GM23248 (cell line): ENCODE measurements around the gene ZNF627. TPM values are rescaled to one million over a fixed set of nuclear protein-coding genes. Genes with fewer than 3 reads are reported as not detected.
A peak's percentile ranks its signal among the peaks of the same experiment; 100 is the strongest.
"Not testable (repeated sequence)": the region's sequence is repeated elsewhere in the genome, so short reads cannot be mapped to it uniquely, and the experiment has no call there.

ENCODE experiments used
- DNase-seq: peaks from one replicate; pipeline ENCODE4 v3.0.0-alpha.2; 2015
- H2AFZ ChIP-seq: fragments of 200-600 bp; sonication (generic); 2 replicates; pipeline ENCODE4 v1.6.1; 2016; ENCODE audit warnings: antibody characterized with exemption
- H3F3A ChIP-seq: fragments of 200-600 bp; sonication (generic); 2 replicates; pipeline ENCODE4 v1.6.1; 2016; ENCODE audit warnings: mild to moderate bottlenecking, antibody characterized with exemption, mixed run types; ENCODE audit not compliant: insufficient read depth
- H3K27ac ChIP-seq: fragments of 200-600 bp; sonication (generic); 2 replicates; pipeline ENCODE4 v1.5.1; 2016; ENCODE audit warnings: mild to moderate bottlenecking
- H3K27me3 ChIP-seq: fragments of 200-600 bp; sonication (generic); replicated peaks from 2 replicates; pipeline ENCODE4 v1.6.1; 2016; ENCODE audit warnings: mild to moderate bottlenecking; ENCODE audit not compliant: insufficient read depth
- H3K36me3 ChIP-seq: fragments of 200-600 bp; sonication (generic); 2 replicates; pipeline ENCODE4 v1.6.1; 2016; ENCODE audit warnings: low read depth, mild to moderate bottlenecking
- H3K4me1 ChIP-seq: fragments of 200-600 bp; sonication (generic); 2 replicates; pipeline ENCODE4 v1.6.1; 2016; ENCODE audit warnings: mild to moderate bottlenecking; ENCODE audit not compliant: insufficient read depth
- H3K4me2 ChIP-seq: fragments of 200-600 bp; sonication (generic); one replicate; pipeline ENCODE4 v1.6.1; 2016; ENCODE audit warnings: mild to moderate bottlenecking; ENCODE audit not compliant: unreplicated experiment
- H3K4me3 ChIP-seq: fragments of 200-600 bp; sonication (generic); 2 replicates; pipeline ENCODE4 v1.5.1; 2016; ENCODE audit warnings: mild to moderate bottlenecking
- H3K79me2 ChIP-seq: fragments of 200-600 bp; sonication (generic); 2 replicates; pipeline ENCODE4 v1.6.1; 2016; ENCODE audit warnings: mild to moderate bottlenecking; ENCODE audit not compliant: insufficient read depth
- H3K9ac ChIP-seq: fragments of 200-600 bp; sonication (generic); 2 replicates; pipeline ENCODE4 v1.6.1; 2016; ENCODE audit warnings: mild to moderate bottlenecking
- H3K9me2 ChIP-seq: fragments of 200-600 bp; sonication (generic); 2 replicates; pipeline ENCODE4 v1.6.1; 2016; ENCODE audit warnings: mixed run types, mild to moderate bottlenecking, moderate library complexity; ENCODE audit not compliant: insufficient read depth
- H3K9me3 ChIP-seq: fragments of 200-600 bp; sonication (generic); one replicate; pipeline ENCODE4 v1.6.1; 2017; ENCODE audit warnings: low read depth
- H4K20me1 ChIP-seq: fragments of 200-600 bp; sonication (generic); 2 replicates; pipeline ENCODE4 v1.6.0; 2016; ENCODE audit not compliant: insufficient read depth
- EZH2 ChIP-seq: fragments of 200-600 bp; sonication (generic); IDR thresholded peaks from 2 replicates; pipeline ENCODE4 v1.6.1; 2018; ENCODE audit warnings: antibody characterized with exemption, mild to moderate bottlenecking; ENCODE audit not compliant: insufficient read depth, poor library complexity, severe bottlenecking
- EZH2phosphoT487 ChIP-seq: fragments of 200-600 bp; sonication (generic); IDR thresholded peaks from 2 replicates; pipeline ENCODE4 v1.6.1; 2018; ENCODE audit warnings: antibody characterized with exemption, moderate library complexity, mild to moderate bottlenecking, low read depth; ENCODE audit not compliant: insufficient read depth
- WGBS, 2 experiments: methylation state at CpG; one replicate each; pipeline ENCODE4 v1.1.6; 2015 to 2017; ENCODE audit warnings: low lambda C conversion rate in 2 of 2, low coverage in 1 of 2; ENCODE audit errors: missing lambda C conversion rate in 2 of 2; 5-methylcytosine and 5-hydroxymethylcytosine counted together
- in situ Hi-C: fragments of 300-500 bp; cut with MboI; formaldehyde crosslinking; loops from 2 replicates; pipeline ENCODE4 v1.15.0; 2020
- polyA plus RNA-seq: library from polyadenylated mRNA; unstranded; fragments of >200 nt; fragmentation: Nextera tagmentation; extraction: Ambion mirVana; gene quantifications from 2 replicates; pipeline ENCODE4 v1.2.1, GENCODE V29; 2016
- total RNA-seq: library from RNA; depleted of rRNA; stranded (reverse); fragments of >200 nt; shearing (Covaris generic); gene quantifications from 2 replicates; pipeline ENCODE4 v1.2.3, GENCODE V29; 2014

Gene ZNF627
- total and polyA plus RNA-seq, 2 experiments from 2014 or later = 7.7 to 13.8 TPM

GRCh38 chr19:11556634-11557420 is 40.5 kb upstream of the ZNF627 start:
- in situ Hi-C loops = no loop called here
- Histone ChIP-seq H3K4me3 (no peak overlapping the region), H3K4me1 (peaks cover 5% of the 10 kb centered on the region), H3K79me2 (peaks cover 47% of the 10 kb centered on the region), H3K9me3 (no peaks in the 10 kb centered on the region), H3K9ac (no peak overlapping the region; the same call in 1 of the 2 replicates), H3K4me2 (no peak overlapping the region), H2AFZ (no peak overlapping the region), H3F3A (peaks cover 3% of the 10 kb centered on the region; the same call in 1 of the 2 replicates), H3K9me2 (no peaks in the 10 kb centered on the region), H3K27ac (no peak overlapping the region), H3K36me3 (no peaks in the 10 kb centered on the region), H3K27me3 (no peaks in the 10 kb centered on the region), H4K20me1 (no peaks in the 10 kb centered on the region)
- DNase-seq = no peak
- 77 to 83% methylated on average over 4 of the region's 4 CpGs for WGBS, 2 experiments
- no peak for TF ChIP-seq EZH2
- no peak for TF ChIP-seq EZH2phosphoT487

- Histone ChIP-seq H3K36me3 (no peaks in the 10 kb centered on the region), H3K27me3 (no peaks in the 10 kb centered on the region), H3K4me3 (peak within 1 kb of the TSS; percentile 85), H4K20me1 (no peaks in the 10 kb centered on the region), H2AFZ (peak within 1 kb of the TSS; percentile 91), H3F3A (peaks cover 3% of the 10 kb centered on the region; the same call in 1 of the 2 replicates), H3K9me2 (no peaks in the 10 kb centered on the region), H3K4me1 (peaks cover 5% of the 10 kb centered on the region), H3K27ac (0 out of 2 replicates have a peak within 1 kb of the TSS, but pooled peaks have one; percentile 6), H3K79me2 (peaks cover 47% of the 10 kb centered on the region), H3K4me2 (peak within 1 kb of the TSS; percentile 82), H3K9me3 (no peaks in the 10 kb centered on the region), H3K9ac (peak within 1 kb of the TSS; percentile 80)
- in situ Hi-C loops = no loop called here
- WGBS, 2 experiments = 3% methylated on average over 55 of the region's 57 CpGs
- TF ChIP-seq EZH2phosphoT487 (no peak), EZH2 (no peak)
- peak; percentile 100 for DNase-seq
These were observed 38.1 kb upstream of the ZNF627 start, which contains the start of gene ELOF1 for GRCh38 chr19:11558881-11559828. Gene ELOF1, minus strand, starts transcription at chr19:11559230. Its CDS starts 4,883 bp downstream, at chr19:11554347.

- H2AFZ ChIP-seq = no peak overlapping the region
- no peak overlapping the region for H3K9ac ChIP-seq
- H3K27me3 ChIP-seq = no peaks in the 10 kb centered on the region
- H3K4me3 ChIP-seq = peak overlapping the region; percentile 85; the same call in 1 of the 2 replicates
- no peaks in the 10 kb centered on the region for H3K9me3 ChIP-seq
- H3K27ac ChIP-seq = no peak overlapping the region
- 19 to 23% methylated on average over 9 of the region's 9 CpGs for WGBS, 2 experiments
- peaks cover 5% of the 10 kb centered on the region for H3K4me1 ChIP-seq
- H3K79me2 ChIP-seq = peaks cover 35% of the 10 kb centered on the region
- no peaks in the 10 kb centered on the region for H3K36me3 ChIP-seq
- peak; percentile 74 for DNase-seq
- peak overlapping the region; percentile 29 for H3K4me2 ChIP-seq
- no peaks in the 10 kb centered on the region for H3K9me2 ChIP-seq
- in situ Hi-C loops = no loop called here
- H4K20me1 ChIP-seq = no peaks in the 10 kb centered on the region
- peaks cover 3% of the 10 kb centered on the region; the same call in 1 of the 2 replicates for H3F3A ChIP-seq
- no peak for TF ChIP-seq EZH2phosphoT487
- TF ChIP-seq EZH2 = no peak
These were observed 36.8 kb upstream of the ZNF627 start for GRCh38 chr19:11560404-11561051.

DNA sequence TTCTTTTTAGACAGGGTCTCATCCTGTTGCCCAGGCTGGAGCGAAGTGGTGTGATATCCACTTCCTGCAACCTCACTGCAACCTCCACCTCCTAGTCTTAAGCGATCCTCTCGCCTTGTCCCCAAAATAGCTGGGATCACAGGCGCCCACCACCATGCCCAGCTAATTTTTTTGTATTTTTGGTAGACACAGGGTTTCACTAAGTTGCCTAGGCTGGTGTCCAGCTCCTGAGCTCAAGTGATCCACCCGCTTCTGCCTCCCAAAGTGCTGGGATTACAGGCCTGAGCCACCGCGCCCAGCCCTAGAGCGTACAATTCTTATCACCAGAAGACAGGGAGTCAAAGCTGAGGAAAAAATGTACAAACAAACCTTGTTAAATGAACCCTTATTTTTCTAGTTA is 33.8 kb upstream of the ZNF627 start:
- WGBS, 2 experiments = 89 to 91% methylated on average over 8 of the region's 8 CpGs

GRCh38 chr19:11564082-11564807 is 33.0 kb upstream of the ZNF627 start:
- in situ Hi-C loops, H3F3A ChIP-seq, DNase-seq, H3K9ac ChIP-seq, H4K20me1 ChIP-seq, H3K9me3 ChIP-seq, H3K9me2 ChIP-seq, H3K4me2 ChIP-seq, H3K4me1 ChIP-seq, H3K79me2 ChIP-seq, H3K27me3 ChIP-seq, H3K4me3 ChIP-seq, H3K36me3 ChIP-seq, H2AFZ ChIP-seq, H3K27ac ChIP-seq: not testable (repeated sequence)
- WGBS, 2 experiments = 93 to 94% methylated on average over 6 of the region's 6 CpGs

More for the DNA sequence above, 33.8 kb upstream of the ZNF627 start:
- Histone ChIP-seq H3K27me3 (no peaks in the 10 kb centered on the region), H3K9me3 (no peaks in the 10 kb centered on the region), H3K79me2 (peaks cover 5% of the 10 kb centered on the region), H3F3A (peaks cover 3% of the 10 kb centered on the region; the same call in 1 of the 2 replicates), H3K4me3 (no peak overlapping the region), H2AFZ (no peak overlapping the region), H3K4me2 (no peak overlapping the region), H3K4me1 (no peaks in the 10 kb centered on the region), H3K9me2 (no peaks in the 10 kb centered on the region), H3K9ac (no peak overlapping the region), H3K27ac (no peak overlapping the region), H3K36me3 (no peaks in the 10 kb centered on the region), H4K20me1 (no peaks in the 10 kb centered on the region)
- no peak for TF ChIP-seq EZH2phosphoT487
- no peak for TF ChIP-seq EZH2
- in situ Hi-C loops = no loop called here
- DNase-seq = no peak

DNA sequence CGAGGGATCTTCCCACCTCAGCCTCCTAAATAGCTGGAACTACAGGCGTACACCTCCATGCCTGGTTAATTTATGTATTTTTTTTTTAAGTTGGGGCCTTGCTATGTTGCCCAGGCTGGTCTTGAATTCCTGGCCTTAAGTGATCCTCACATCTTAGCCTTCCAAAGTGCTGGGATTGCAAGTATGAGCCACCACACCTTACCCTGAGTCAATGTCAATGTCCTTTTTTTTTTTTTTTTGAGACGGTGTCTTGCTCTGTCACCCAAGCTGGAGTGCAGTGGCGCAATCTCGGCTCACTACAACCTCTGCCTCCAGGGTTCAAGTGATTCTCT is 31.7 kb upstream of the ZNF627 start:
- in situ Hi-C loops, H3K4me2 ChIP-seq, H3K4me3 ChIP-seq, H4K20me1 ChIP-seq, H3K9me3 ChIP-seq, H3K4me1 ChIP-seq, H3K27ac ChIP-seq, H3K27me3 ChIP-seq, H2AFZ ChIP-seq, H3K9ac ChIP-seq, H3K79me2 ChIP-seq, H3F3A ChIP-seq, H3K36me3 ChIP-seq, H3K9me2 ChIP-seq, DNase-seq: not testable (repeated sequence)
- 64 to 68% methylated on average over 5 of the region's 5 CpGs for WGBS, 2 experiments
